GM23338 (cell line): ENCODE data around the gene EGF. TPM values are rescaled to one million over a fixed set of nuclear protein-coding genes. Genes with fewer than 3 reads are reported as not detected.

Experiments used
- ATAC-seq: fragments of 200-7000 bp; cut with Tn5 transposase; 3 replicates; pipeline ENCODE4 v1.9.1; 2020
- DNase-seq: peaks from one replicate; pipeline ENCODE4 v3.0.0-alpha.2; 2015; ENCODE audit warnings: low spot score
- H2AFZ ChIP-seq: fragments of 200-600 bp; sonication (generic); 2 replicates; pipeline ENCODE4 v1.8.0; 2016; ENCODE audit warnings: antibody characterized with exemption, mild to moderate bottlenecking, moderate library complexity
- H3F3A ChIP-seq: fragments of 200-600 bp; sonication (generic); replicated peaks from 2 replicates; pipeline ENCODE4 v1.8.0; 2017; ENCODE audit warnings: antibody characterized with exemption, mixed run types, low read depth
- H3K27ac ChIP-seq: fragments of 200-600 bp; sonication (generic); 2 replicates; pipeline ENCODE4 v1.6.1; 2016; ENCODE audit warnings: low read depth
- H3K27me3 ChIP-seq: fragments of 200-600 bp; sonication (generic); 2 replicates; pipeline ENCODE4 v1.8.0; 2016; ENCODE audit warnings: mild to moderate bottlenecking, mixed run types, moderate library complexity; ENCODE audit not compliant: insufficient read depth
- H3K36me3 ChIP-seq: fragments of 200-600 bp; sonication (generic); 2 replicates; pipeline ENCODE4 v1.8.0; 2016; ENCODE audit warnings: mild to moderate bottlenecking; ENCODE audit not compliant: insufficient read depth
- H3K4me1 ChIP-seq: fragments of 200-600 bp; sonication (generic); 2 replicates; pipeline ENCODE4 v1.8.0; 2016; ENCODE audit warnings: mild to moderate bottlenecking, moderate library complexity; ENCODE audit not compliant: insufficient read depth
- H3K4me2 ChIP-seq: fragments of 200-600 bp; sonication (generic); 2 replicates; pipeline ENCODE4 v1.7.1; 2017; ENCODE audit warnings: mixed run types
- H3K4me3 ChIP-seq: fragments of 200-600 bp; sonication (generic); 2 replicates; pipeline ENCODE4 v1.6.1; 2016; ENCODE audit warnings: mixed run types
- H3K79me2 ChIP-seq: fragments of 200-600 bp; sonication (generic); replicated peaks from 2 replicates; pipeline ENCODE4 v1.8.0; 2017; ENCODE audit warnings: mild to moderate bottlenecking; ENCODE audit not compliant: insufficient read depth
- H3K9me2 ChIP-seq: fragments of 200-600 bp; sonication (generic); 2 replicates; pipeline ENCODE4 v1.8.0; 2017; ENCODE audit not compliant: insufficient read depth
- H4K20me1 ChIP-seq: fragments of 200-600 bp; sonication (generic); replicated peaks from 2 replicates; pipeline ENCODE4 v1.8.0; 2017; ENCODE audit warnings: mild to moderate bottlenecking; ENCODE audit not compliant: insufficient read depth
- H3K27ac Mint-ChIP-seq: 2 replicates; pipeline ENCODE4 v1.8.0; 2020; ENCODE audit warnings: inconsistent platforms, mild to moderate bottlenecking, moderate library complexity, mixed read lengths
- H3K27me3 Mint-ChIP-seq: 3 replicates; pipeline ENCODE4 v1.8.0; 2022; ENCODE audit warnings: low read depth, mild to moderate bottlenecking, moderate library complexity, mixed read lengths, inconsistent platforms; ENCODE audit not compliant: insufficient read depth, poor library complexity
- H3K36me3 Mint-ChIP-seq: 3 replicates; pipeline ENCODE4 v1.8.0; 2021; ENCODE audit warnings: low read depth, mild to moderate bottlenecking, inconsistent platforms, moderate library complexity, mixed read lengths
- H3K4me1 Mint-ChIP-seq: 3 replicates; pipeline ENCODE4 v1.8.0; 2020; ENCODE audit warnings: mild to moderate bottlenecking, inconsistent platforms, mixed read lengths
- H3K4me3 Mint-ChIP-seq: 3 replicates; pipeline ENCODE4 v1.8.0; 2021; ENCODE audit warnings: moderate library complexity, mild to moderate bottlenecking, inconsistent platforms, mixed read lengths
- H3K9me3 Mint-ChIP-seq: 3 replicates; pipeline ENCODE4 v1.8.0; 2020; ENCODE audit warnings: moderate library complexity, mild to moderate bottlenecking, inconsistent platforms, mixed read lengths
- CREB1 ChIP-seq: fragments of 250-450 bp; sonication (Bioruptor Pico); IDR thresholded peaks from 2 replicates; pipeline ENCODE4 v1.5.0; 2020; ENCODE audit warnings: low read depth, mild to moderate bottlenecking, moderate library complexity
- EZH2 ChIP-seq: fragments of 200-600 bp; sonication (generic); IDR thresholded peaks from one replicate; pipeline ENCODE4 v1.8.0; 2017; ENCODE audit warnings: antibody characterized with exemption, mild to moderate bottlenecking, low read depth; ENCODE audit not compliant: unreplicated experiment
- EZH2phosphoT487 ChIP-seq: fragments of 200-600 bp; sonication (generic); IDR thresholded peaks from one replicate; pipeline ENCODE4 v1.8.1; 2018; ENCODE audit warnings: antibody characterized with exemption; ENCODE audit not compliant: unreplicated experiment
- JUNB ChIP-seq: IDR thresholded peaks from one replicate; pipeline ENCODE4 v1.6.1; 2016; ENCODE audit warnings: antibody characterized with exemption; ENCODE audit not compliant: unreplicated experiment
- NANOG ChIP-seq: IDR thresholded peaks from 2 replicates; pipeline ENCODE4 v1.6.1; 2016; ENCODE audit warnings: antibody characterized with exemption, borderline replicate concordance
- POLR2AphosphoS5 ChIP-seq: IDR thresholded peaks from 2 replicates; pipeline ENCODE4 v1.6.1; 2016; ENCODE audit warnings: antibody characterized with exemption, low read depth
- REST ChIP-seq: IDR thresholded peaks from one replicate; pipeline ENCODE4 v1.6.1; 2018; ENCODE audit warnings: antibody characterized with exemption; ENCODE audit not compliant: unreplicated experiment
- STAT1 ChIP-seq: IDR thresholded peaks from one replicate; pipeline ENCODE4 v1.6.1; 2016; ENCODE audit warnings: antibody characterized with exemption; ENCODE audit not compliant: unreplicated experiment
- ZNF114 ChIP-seq: fragments of 250-450 bp; sonication (Bioruptor Pico); IDR thresholded peaks from 2 replicates; pipeline ENCODE4 v1.5.0; 2020; ENCODE audit warnings: mild to moderate bottlenecking, moderate library complexity
- ZNF331 ChIP-seq: fragments of 250-450 bp; sonication (Bioruptor Pico); IDR thresholded peaks from 2 replicates; pipeline ENCODE4 v1.5.0; 2020; ENCODE audit warnings: low read depth, mild to moderate bottlenecking, moderate library complexity
- ZNF462 ChIP-seq: fragments of 250-450 bp; sonication (Bioruptor Pico); IDR thresholded peaks from 2 replicates; pipeline ENCODE4 v1.5.0; 2020; ENCODE audit warnings: mild to moderate bottlenecking, moderate library complexity
- polyA plus RNA-seq: library from polyadenylated mRNA; unstranded; fragments of >200 nt; fragmentation: Nextera tagmentation; extraction: Ambion mirVana; gene quantifications from 2 replicates; pipeline ENCODE4 v1.2.1, GENCODE V29; 2016
- total RNA-seq: library from RNA; depleted of rRNA; stranded (reverse); fragments of >200 nt; shearing (Covaris generic); gene quantifications from 2 replicates; pipeline ENCODE4 v1.2.3, GENCODE V29; 2014
- TF ChIP-seq, protein P1 (sequence below): IDR thresholded peaks from 2 replicates; pipeline ENCODE4 v1.6.1; 2016; ENCODE audit warnings: antibody characterized with exemption
- TF ChIP-seq, protein P2 (sequence below), 2 experiments: fragments of 200-600 bp in 1 of 2; sonication (generic) in 1 of 2; conservative IDR thresholded peaks; 2 replicates each; pipeline versions ENCODE4 v1.5.1 to v1.6.1; 2016 to 2017; ENCODE audit warnings: antibody characterized with exemption in 2 of 2, low read depth in 2 of 2, mild to moderate bottlenecking in 2 of 2, moderate library complexity in 1 of 2

The EGF gene
- total and polyA plus RNA-seq, 2 experiments from 2014 or later, result 1.4 to 3.0 TPM

DNA sequence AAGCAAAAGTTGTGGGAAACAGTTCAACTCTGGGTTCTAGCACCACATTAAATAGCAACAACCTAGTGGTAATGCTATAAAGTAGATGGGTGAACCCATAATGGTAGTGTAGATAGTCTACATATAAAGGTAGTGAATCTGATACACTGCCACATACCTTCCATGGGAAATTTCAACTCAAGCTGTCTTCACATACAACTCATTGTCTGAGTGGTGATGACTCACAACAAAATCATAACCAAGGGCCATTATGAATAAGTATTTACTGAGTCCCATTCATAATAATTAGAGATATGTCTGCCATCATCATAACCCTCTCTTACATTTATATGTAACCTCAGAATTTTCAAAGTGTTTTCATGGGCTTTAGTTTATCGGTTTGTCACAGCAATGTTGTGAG lies 34.8 kb downstream of the EGF start:
- Histone ChIP-seq H3K27me3 (no peaks in the 10 kb centered on the region), H3K4me2 (no peak overlapping the region), H3K4me1 (no peaks in the 10 kb centered on the region), H3K4me3 (no peak overlapping the region), H3K9me2 (no peaks in the 10 kb centered on the region), H3F3A (no peaks in the 10 kb centered on the region), H4K20me1 (no peaks in the 10 kb centered on the region), H3K36me3 (no peaks in the 10 kb centered on the region), H3K79me2 (no peaks in the 10 kb centered on the region), H2AFZ (no peak overlapping the region), H3K27ac (no peak overlapping the region)
- no peaks in the 10 kb centered on the region for H3K9me3 Mint-ChIP-seq
- TF ChIP-seq, protein P1, sequence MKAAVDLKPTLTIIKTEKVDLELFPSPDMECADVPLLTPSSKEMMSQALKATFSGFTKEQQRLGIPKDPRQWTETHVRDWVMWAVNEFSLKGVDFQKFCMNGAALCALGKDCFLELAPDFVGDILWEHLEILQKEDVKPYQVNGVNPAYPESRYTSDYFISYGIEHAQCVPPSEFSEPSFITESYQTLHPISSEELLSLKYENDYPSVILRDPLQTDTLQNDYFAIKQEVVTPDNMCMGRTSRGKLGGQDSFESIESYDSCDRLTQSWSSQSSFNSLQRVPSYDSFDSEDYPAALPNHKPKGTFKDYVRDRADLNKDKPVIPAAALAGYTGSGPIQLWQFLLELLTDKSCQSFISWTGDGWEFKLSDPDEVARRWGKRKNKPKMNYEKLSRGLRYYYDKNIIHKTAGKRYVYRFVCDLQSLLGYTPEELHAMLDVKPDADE, result no peak
- TF ChIP-seq STAT1 (no peak), CREB1 (CRISPR knock-in tag) (no peak), REST (no peak), EZH2phosphoT487 (no peak), ZNF114 (CRISPR knock-in tag) (no peak), POLR2AphosphoS5 (no peak), ZNF462 (CRISPR knock-in tag) (no peak), EZH2 (no peak), NANOG (no peak), ZNF331 (no peak), JUNB (no peak)
- TF ChIP-seq, protein P2, sequence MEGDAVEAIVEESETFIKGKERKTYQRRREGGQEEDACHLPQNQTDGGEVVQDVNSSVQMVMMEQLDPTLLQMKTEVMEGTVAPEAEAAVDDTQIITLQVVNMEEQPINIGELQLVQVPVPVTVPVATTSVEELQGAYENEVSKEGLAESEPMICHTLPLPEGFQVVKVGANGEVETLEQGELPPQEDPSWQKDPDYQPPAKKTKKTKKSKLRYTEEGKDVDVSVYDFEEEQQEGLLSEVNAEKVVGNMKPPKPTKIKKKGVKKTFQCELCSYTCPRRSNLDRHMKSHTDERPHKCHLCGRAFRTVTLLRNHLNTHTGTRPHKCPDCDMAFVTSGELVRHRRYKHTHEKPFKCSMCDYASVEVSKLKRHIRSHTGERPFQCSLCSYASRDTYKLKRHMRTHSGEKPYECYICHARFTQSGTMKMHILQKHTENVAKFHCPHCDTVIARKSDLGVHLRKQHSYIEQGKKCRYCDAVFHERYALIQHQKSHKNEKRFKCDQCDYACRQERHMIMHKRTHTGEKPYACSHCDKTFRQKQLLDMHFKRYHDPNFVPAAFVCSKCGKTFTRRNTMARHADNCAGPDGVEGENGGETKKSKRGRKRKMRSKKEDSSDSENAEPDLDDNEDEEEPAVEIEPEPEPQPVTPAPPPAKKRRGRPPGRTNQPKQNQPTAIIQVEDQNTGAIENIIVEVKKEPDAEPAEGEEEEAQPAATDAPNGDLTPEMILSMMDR (conservative IDR thresholded peaks at IDR 0.05; ENCODE audit: low read depth in 2 of 2), result no peak
- H3K4me1 Mint-ChIP-seq, result peaks cover 6% of the 10 kb centered on the region; the same call in 2 of the 3 replicates
- no peak overlapping the region for H3K4me3 Mint-ChIP-seq
- H3K27me3 Mint-ChIP-seq, result peaks cover 2% of the 10 kb centered on the region
- DNase-seq (no peak), ATAC-seq (no peak)
- no peak overlapping the region for H3K27ac Mint-ChIP-seq
- no peaks in the 10 kb centered on the region for H3K36me3 Mint-ChIP-seq
